ENCODE data around the gene UPK1A.
"Not testable (repeated sequence)": the region's sequence is repeated elsewhere in the genome, so short reads cannot be mapped to it uniquely, and the experiment has no call there.

The UPK1A gene

DNA sequence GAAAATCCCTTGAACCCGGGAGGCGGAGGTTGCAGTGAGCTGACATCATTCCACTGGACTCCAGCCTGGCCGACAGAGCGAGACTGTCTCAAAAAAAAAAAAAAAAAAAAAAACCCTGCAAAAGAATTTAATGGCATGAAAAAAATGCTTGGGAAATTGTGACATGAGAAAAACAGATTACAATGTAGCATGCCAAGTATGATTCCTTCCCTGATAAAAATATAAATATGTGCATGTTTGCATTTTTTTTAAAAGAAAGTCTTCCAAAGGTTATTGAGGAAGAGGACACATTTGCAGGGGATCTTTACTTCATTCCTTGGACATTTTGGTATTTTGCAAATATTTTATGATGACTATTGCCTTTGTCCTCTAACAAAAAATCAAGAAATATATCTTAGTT is 23.5 kb downstream of the UPK1A start:
- in situ Hi-C loops (cut with MboI; ENCODE audit: low sequenced_read_pairs) = no loop called here

DNA sequence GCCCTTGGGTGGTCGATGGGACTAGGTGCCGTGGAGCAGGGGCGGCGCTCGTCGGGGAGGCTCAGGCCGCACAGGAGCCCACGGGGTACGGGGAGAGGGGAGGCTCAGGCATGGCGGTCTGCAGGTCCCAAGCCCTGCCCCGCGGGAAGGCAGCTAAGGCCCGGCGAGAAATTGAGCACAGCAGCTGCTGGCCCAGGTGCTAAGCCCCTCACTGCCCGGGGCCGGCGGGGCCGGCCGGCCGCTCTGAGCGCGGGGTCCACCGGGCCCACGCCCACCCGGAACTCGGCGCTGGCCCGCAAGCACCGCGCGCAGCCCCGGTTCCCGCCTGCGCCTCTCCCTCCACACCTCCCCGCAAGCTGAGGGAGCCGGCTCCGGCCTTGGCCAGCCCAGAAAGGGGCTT is 24.8 kb downstream of the UPK1A start:
- in situ Hi-C loops (cut with MboI; ENCODE audit: low sequenced_read_pairs) = not testable (repeated sequence)

DNA sequence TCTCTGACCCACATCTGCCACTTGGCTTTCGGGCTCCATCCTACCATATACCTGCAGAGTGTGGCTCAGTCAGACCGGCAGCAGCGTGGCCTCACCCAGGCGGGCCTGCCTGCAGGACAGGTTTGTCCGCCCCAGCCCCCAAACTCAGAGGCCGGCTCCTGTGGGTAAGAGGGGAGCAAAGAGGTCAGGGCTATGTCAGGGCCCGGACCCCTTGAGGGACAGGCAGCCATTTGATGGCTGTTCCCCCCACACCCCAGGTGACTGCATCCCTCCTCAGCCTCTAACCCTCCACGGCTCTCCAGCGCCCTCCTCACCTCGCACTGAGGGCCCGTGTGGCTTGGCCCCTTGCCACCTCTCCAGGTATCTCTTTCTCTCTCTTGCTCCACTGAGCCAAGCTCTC is 25.7 kb downstream of the UPK1A start:
- in situ Hi-C loops (cut with MboI; ENCODE audit: low sequenced_read_pairs) = no loop called here

DNA sequence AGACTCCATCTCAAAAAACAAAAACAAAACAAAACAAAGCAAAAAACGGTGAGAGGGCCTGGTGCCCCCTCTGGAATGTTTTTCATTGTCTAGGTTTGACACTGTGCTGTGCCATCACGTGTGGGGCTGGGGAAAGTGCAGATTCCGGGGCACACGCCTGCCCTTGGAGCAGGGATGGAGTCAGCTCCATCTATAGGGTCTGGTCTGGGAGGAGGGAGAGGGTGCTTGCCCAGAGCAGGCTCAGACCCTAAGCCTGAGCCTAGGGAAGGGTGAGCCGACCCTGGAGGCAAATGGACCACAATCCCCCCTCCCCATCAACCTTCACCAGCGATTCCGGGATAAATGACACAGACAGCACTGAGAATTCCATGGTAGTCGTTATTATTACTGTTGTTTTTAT is 27.1 kb downstream of the UPK1A start:
- in situ Hi-C loops (cut with MboI; ENCODE audit: low sequenced_read_pairs) = no loop called here

DNA sequence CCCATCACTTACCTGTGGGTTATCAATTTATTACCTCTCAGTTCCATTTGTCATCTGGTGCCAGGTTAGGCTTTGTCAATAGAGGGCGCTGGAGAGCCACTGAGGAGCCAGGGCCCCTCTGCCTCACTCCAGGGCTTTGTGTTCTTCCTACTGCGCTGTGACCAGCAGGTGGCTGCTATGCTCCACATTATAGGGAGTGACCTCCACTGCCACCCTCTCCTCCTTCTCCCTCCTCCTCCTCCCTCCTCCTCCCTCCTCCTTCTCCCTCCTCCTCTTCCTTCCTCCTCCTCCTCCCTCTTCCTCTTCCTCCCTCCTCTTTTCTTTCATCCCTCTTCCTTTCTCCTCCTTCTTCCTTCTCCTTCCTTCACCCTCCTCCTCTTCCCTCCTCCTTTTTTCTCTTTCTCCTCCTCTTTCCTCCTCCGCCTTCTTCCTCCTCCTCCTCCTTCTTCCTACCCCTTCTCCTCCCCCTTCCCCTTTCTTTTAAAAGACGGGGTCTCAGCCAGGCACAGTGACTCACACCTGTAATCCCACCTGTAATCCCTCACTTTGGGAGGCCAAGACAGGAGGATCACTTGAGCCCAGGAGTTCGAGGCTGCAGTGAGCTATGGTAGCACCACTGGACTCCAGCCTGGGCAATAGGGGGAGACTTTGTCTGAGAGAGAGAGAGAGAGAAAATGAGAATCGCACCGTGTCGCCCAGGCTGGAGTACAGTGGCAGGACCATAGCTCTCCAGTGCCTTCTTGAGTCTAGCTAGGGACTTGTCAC is 27.7 kb downstream of the UPK1A start:
- in situ Hi-C loops (cut with MboI; ENCODE audit: low sequenced_read_pairs) = no loop called here

DNA sequence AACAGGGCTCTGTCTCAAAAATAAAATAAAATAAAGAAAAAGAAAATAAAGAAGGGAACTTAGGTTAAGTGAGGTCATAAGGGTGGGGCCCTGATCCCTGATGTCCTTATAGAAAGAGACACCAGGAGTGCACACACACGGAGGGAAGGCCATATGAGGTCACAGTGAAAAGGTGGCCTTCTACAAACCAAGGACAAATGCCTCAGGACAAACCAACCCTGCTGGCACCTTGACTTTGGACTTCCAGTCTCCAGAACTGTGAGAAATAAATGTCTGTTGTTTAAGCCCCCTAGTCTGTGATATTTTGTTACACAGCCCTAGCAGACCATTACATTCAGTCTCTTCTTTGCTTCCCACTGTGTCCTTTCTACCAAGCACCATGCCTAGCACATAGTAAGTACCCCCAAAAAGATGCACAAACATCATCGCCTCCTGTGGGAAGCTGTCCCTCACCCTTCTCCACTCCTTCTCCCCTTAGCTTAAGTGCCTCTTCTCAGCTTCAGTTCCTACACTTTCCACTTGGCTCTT is 29.6 kb downstream of the UPK1A start:
- in situ Hi-C loops (cut with MboI; ENCODE audit: low sequenced_read_pairs) = no loop called here

DNA sequence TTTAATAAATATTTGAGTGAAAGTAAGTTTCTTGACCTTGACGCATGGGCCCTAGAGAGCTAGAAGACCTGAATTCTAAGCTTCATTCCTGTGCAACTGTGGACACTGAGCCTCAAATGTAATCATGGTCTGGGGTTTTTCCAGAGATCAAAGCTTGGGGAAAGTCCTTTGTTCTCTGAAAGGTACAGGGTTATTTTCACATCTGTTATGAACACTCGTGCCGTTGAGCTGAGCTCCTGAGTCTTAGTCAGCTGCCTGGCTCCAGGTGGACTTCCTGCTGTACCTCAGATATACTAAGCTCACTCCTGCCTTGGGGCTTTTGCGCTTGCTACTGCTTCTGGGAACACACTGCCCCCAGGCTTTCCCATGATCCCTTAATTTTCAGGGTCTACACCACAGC is 30.5 kb downstream of the UPK1A start:
- in situ Hi-C loops (cut with MboI; ENCODE audit: low sequenced_read_pairs) = no loop called here

DNA sequence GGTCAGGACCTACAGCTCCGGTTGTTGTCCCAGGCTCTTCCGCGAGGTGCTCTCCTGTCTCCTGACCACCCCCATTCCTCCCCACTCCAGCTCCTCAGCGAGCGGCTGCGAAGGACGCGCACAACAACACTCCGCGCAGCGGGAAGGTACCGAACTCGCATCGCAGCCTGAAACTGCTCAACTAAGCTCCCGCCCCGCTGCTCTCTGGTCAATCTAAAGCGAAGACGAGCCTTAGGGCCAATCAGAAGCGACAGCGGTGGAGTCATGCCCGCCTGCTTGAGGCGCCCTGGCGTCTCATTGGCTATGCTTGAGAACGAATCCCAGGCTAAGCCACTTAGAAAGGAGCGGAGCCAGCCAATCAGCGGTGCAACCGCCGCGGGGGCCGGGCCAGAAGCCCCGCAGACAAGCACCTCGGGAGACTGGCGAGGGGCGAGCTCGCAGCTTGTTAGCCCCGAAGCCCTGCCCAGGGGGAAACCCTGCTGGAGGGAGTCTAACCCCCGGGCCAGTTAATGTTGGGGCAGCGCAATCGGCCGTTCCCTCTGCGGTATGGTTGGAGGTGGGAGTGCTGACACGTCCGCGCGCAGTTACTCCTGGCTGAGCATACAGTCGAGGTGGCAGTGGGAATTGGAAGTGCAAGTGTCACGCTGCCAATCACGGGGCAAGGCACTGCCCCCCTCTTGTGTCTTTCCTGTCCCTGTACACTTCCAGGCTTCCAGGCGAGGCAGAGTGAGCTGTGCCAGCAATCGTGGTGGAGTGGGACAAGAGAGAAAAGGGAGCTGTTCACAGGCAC is 36.1 kb downstream of the UPK1A start:
- in situ Hi-C loops (cut with MboI; ENCODE audit: low sequenced_read_pairs) = no loop called here

DNA sequence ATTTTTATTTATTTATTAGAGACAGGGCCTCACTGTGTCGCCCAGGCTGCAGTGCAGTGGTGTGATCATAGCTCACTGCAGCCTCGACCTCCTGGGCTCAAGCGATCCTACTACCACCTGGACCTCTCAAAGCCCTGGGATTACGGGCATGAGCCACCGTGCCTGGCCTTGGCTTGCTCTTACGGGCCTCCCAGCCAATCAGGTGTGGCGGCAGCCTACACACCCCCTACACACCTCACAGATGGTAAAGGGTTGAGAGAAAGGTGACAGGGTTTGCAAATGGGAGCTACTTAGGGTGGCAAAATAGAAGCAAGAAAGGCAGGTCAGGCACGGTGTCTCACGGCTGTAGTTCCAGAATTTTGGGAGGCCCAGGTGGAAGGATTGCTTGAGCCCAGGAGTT is 37.0 kb downstream of the UPK1A start:
- in situ Hi-C loops (cut with MboI; ENCODE audit: low sequenced_read_pairs) = no loop called here

DNA sequence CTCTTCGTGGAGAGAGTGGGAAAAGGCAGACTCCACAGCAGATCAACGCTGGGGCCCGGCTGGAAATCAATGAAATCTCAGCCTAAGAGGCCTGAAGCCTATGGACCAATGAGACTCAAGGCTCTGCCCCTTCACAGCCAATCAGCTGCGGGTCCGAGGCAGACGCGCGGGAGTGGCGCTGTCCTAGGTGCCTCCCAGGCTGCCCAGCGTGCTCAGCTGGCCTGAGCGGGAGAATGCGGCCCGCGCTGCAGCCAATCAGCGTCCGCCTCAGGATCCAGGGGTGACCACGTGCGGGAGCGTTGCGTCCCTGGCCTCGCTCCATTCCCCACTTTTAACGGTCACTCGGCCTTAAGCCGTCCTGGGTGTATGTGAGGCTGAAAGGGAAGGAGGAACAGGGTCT is 37.9 kb downstream of the UPK1A start, which contains the start of gene ZBTB32:
Gene ZBTB32 (plus strand): TSS at position 341 of the 400 bp plus-strand sequence. CDS start 10,069 bp downstream, outside the sequence.
- in situ Hi-C loops (cut with MboI; ENCODE audit: low sequenced_read_pairs) = no loop called here

DNA sequence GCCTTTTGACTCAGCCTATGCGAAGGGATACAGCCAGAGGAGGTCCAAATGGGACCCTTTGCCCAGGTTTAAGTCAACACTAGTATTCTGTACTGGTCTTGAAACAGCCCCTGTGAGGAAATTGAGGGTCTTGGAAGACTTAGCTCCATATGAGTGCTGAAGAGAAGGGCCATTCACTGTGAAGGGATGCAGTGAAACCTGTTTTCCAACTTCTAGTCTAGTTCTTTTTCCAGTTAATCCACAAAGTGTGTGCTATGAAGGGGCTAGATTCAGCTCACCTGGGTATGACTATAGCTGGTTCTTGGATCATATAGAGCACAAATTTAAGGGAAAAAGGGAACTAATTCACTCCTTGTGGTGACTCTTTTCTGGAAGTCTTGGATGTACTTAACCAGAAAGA is 42.1 kb downstream of the UPK1A start:
- in situ Hi-C loops (cut with MboI; ENCODE audit: low sequenced_read_pairs) = no loop called here

DNA sequence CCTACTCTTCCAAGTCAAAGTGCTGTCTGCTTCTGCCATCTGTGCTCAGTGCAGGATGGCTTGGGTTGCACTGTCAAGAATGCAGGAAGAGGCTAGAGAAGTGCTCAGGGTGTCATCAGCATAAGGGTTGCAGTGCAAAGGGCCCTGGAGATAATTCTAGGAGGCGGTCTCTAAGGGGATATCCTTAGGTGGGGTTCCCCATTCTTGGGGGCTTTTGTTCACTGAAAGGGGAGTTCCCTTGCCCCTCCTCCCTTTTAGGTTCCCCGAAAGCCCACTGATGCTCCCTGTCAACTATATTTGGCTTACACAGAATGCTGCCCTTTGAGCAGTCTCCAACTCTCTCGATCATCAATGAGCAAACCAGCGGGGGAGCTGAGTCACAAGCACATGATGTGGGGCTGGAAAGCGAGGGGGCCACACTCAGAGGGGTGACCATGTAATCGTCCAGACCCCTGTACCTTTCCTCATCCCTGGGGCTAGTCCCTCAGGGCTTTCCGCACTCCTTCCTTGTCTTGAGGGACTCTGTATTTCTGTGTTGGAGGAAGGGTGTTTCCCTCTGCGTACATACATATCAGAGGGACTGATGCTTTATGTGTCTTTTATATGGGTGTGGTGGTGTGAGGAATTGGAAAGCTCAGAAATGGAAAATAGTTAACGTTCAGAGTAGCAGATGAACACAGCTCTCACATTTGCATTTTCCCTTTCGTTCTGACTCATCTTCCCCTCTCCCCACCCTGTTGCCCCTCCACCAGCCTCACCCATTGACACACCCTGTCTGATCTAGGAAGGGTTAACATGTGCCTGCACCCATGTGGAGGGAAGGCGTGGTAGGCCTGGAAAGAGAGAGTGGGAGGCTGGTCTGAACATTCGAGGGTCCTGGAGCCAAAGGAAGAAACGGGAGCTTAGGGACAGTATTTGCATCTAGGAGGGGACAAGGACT is 44.7 kb downstream of the UPK1A start:
- in situ Hi-C loops (cut with MboI; ENCODE audit: low sequenced_read_pairs) = no loop called here

DNA sequence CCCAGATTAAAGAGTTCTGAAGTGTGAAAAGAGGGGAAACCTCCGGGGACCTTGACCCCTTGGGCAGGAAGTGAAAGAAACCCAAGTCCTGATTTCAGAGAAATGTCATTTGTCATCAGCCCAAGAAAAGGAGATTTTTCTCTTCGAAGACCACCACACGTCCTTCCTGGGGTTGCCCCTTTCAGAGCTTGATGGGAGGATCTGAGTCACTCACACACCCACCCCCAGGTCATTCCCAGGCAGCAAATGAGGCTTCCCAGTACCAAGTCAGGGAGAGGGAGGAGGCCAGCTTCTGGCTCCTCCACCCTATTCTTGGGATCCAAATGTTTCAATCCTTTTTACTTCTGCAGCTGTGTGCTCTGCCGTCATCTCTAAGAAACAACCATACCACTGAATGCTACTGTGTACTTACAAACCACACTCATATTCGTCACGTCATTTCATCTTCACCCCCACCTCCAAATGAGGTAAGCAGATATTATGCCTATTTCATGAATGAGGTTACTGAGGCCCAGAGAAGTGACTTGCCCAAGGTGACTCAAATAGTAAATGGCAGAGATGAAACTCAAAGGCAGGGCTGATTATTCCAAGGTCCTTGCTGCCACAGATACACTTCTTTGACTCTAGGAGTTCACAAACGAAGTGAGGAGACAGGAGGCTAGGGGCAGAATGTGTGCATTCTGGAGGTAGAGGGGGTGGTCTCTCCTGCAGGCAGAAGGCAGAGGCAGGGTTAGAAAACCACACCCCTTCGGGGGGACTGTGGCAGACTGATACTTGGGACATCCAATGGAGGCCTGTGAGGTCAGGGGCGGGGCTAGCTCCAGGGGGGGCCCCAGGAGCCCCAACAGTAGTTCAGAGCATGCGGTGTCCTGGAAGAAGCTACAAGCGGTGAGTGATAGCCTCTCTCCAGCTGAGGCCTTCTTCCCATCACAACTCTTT is 46.5 kb downstream of the UPK1A start:
- in situ Hi-C loops (cut with MboI; ENCODE audit: low sequenced_read_pairs) = no loop called here

DNA sequence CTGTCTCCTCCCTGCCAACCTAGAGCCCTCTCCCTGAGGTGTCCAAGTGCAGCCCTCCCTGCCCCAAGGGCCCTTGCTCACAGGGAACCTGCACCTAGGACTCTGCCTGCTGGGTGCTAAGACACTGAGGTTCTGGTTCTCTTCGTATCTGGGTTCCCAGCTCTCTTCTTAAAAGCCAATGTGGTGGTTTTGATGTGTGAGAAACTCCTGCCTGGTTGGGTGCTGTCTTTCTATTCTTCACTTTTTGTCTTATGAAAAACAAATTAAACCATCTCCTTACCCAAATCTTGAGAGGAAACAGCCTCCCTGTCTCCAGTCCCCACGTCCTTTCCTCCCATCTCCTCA is 47.2 kb downstream of the UPK1A start:
- in situ Hi-C loops (cut with MboI; ENCODE audit: low sequenced_read_pairs) = no loop called here

DNA sequence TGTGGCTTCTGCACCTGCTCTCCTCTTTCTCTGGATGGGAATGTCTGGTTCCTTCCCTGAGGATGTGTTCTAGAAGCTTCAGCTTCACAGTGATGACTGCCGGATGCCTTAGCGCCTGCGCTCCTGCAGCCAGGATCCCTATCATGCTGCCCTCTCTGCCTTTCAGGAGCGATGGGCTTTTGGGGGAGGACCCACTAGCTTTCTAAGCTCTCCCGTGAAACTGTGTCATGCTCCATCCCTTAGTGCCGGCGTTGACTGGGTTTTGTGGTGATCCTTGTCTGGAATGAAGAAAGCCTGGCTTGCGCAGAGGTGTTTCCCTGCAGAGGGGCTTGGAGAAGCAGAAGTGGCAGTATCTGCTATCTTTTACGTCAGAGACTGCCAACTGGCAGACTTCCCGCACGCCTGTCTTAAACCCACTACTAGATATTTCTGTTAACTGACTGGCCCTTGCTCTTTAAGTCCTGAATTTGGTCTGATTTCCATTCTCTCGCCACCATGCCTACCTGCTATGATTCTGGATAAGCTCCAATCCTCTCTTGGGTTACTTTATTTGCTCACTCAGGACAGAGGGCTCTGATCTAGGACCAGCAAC is 47.7 kb downstream of the UPK1A start:
- in situ Hi-C loops (cut with MboI; ENCODE audit: low sequenced_read_pairs) = no loop called here

DNA sequence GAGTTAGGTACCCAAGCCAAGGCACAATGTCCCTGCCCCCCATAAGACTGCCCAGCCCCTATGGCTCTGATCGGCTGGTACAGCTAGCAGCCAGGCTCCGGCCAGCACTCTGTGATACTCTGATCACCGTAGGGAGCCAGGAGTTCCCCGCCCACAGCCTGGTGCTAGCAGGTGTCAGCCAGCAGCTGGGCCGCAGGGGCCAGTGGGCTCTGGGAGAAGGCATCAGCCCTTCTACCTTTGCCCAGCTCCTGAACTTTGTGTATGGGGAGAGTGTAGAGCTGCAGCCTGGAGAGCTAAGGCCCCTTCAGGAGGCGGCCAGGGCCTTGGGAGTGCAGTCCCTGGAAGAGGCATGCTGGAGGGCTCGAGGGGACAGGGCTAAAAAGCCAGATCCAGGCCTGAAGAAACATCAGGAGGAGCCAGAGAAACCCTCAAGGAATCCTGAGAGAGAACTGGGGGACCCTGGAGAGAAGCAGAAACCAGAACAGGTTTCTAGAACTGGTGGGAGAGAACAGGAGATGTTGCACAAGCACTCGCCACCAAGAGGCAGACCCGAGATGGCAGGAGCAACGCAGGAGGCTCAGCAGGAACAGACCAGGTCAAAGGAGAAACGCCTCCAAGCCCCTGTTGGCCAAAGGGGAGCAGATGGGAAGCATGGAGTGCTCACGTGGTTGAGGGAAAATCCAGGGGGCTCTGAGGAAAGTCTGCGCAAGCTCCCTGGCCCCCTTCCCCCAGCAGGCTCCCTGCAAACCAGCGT is 48.5 kb downstream of the UPK1A start:
- in situ Hi-C loops (cut with MboI; ENCODE audit: low sequenced_read_pairs) = no loop called here

DNA sequence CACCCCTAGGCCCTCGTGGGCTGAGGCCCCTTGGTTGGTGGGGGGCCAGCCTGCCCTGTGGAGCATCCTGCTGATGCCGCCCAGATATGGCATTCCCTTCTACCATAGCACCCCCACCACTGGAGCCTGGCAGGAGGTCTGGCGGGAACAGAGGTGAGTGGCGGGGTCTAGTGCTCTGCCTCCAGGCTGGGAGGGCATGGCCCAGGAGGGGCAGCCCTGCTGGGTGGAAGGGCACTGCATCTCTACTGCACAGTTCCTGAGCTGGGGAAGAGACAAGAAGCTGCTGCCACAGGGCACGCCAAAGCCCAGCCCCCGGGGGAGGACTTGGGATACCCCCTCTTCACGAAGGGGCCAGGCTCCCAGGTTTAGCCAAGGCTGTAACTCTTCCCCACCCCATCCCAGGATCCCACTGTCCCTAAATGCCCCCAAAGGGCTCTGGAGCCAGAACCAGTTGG is 49.1 kb downstream of the UPK1A start:
- in situ Hi-C loops (cut with MboI; ENCODE audit: low sequenced_read_pairs) = no loop called here

DNA sequence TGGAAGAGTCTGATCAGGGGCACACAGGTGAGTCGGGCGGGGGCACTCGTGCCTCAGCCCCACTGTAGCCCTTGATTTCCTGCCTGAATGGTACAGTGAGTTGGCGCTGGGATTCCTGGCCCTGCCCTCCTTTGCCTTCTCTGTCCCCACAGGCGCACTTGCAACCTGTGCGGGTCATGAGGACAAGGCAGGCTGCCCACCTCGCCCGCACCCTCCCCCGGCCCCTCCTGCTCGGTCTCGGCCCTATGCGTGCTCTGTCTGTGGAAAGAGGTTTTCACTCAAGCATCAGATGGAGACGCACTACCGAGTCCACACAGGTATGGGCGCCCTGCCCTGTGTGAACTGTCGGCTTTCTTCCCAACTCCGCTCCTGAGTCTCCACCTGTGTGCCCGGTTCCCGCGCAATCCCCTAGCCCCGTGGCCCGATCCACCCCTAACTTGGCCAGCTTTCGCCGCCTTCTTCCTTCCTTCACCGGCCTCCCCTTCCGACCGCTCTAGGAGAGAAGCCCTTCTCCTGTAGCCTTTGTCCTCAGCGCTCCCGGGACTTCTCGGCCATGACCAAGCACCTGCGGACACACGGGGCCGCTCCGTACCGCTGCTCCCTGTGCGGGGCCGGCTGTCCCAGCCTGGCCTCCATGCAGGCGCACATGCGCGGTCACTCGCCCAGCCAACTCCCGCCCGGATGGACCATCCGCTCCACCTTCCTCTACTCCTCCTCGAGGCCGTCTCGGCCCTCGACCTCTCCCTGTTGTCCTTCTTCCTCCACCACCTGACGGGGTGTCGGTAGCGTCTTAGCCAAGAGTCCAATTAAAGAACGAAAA is 49.9 kb downstream of the UPK1A start:
- in situ Hi-C loops (cut with MboI; ENCODE audit: low sequenced_read_pairs) = no loop called here

Measured in HL-60/S4 treated with retinoic acid at 250 ng/mL for 4 days and 3 days (cell line).